ENCODE measurements around the gene MIEF1.

DNA sequence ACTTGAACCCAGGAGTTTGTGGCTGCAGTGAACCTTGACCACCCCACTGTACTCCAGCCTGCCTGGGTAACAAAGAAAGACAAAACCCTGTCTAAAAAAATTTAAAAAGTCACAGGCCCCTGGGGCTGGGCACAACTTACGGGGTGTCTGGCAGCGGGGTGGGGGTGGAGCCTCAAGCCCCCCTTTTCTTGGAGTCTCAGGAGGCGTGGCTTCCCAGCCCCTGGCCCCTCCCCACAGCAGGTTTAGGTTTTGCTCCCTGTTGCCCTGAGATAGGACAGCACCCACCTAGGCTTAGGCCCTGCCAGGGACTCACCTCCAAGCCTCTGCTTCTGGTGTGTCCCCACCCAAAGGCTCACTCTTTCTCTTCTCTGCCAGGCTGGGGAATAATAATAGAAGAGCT lies 22.8 kb upstream of the MIEF1 start:
- TF ChIP-seq CTCF (IDR thresholded peaks at IDR 0.05) (no peak), POLR2A (IDR thresholded peaks at IDR 0.05) (no peak)
